ENCODE results near the gene CGB1.
A peak's percentile ranks its signal among the peaks of the same experiment; 100 is the strongest.
"Not testable (repeated sequence)": the region's sequence is repeated elsewhere in the genome, so short reads cannot be mapped to it uniquely, and the experiment has no call there.

The CGB1 gene

GRCh38 chr19:49020931-49021895 lies 15.5 kb downstream of the CGB1 start:
- peak; percentile 74 for DNase-seq (ENCODE audit: low spot score)

- DNase-seq (ENCODE audit: low spot score), result peak; percentile 47
Observed at GRCh38 chr19:49020342-49020741, 16.4 kb downstream of the CGB1 start.

- DNase-seq (ENCODE audit: low spot score), result peak; percentile 79
Observed at GRCh38 chr19:49019242-49019932, 17.3 kb downstream of the CGB1 start.

GRCh38 chr19:49018388-49019241 lies 18.1 kb downstream of the CGB1 start:
- DNase-seq (ENCODE audit: low spot score), result not testable (repeated sequence)

GRCh38 chr19:49017666-49018351 lies 18.9 kb downstream of the CGB1 start:
- DNase-seq (ENCODE audit: low spot score), result peak; percentile 83

- DNase-seq (ENCODE audit: low spot score), result no peak
Observed at GRCh38 chr19:49017041-49017665, 19.5 kb downstream of the CGB1 start, which contains the start of gene LHB. Gene LHB, minus strand, starts transcription at chr19:49017091. Its CDS starts 10 bp downstream, at chr19:49017081.

- DNase-seq (ENCODE audit: low spot score), result no peak
Observed at GRCh38 chr19:49016067-49016839, 20.4 kb downstream of the CGB1 start.

GRCh38 chr19:49014870-49015255 lies 21.8 kb downstream of the CGB1 start:
- no peak for DNase-seq (ENCODE audit: low spot score)

GRCh38 chr19:49014123-49014869 lies 22.4 kb downstream of the CGB1 start:
- DNase-seq (ENCODE audit: low spot score), result no peak

GRCh38 chr19:49011194-49011593 lies 25.5 kb downstream of the CGB1 start:
- DNase-seq (ENCODE audit: low spot score), result no peak

GRCh38 chr19:49010453-49010852 lies 26.2 kb downstream of the CGB1 start:
- DNase-seq (ENCODE audit: low spot score), result no peak

GRCh38 chr19:49009828-49010227 lies 26.9 kb downstream of the CGB1 start:
- DNase-seq (ENCODE audit: low spot score), result no peak

GRCh38 chr19:49006905-49007304 lies 29.8 kb downstream of the CGB1 start:
- DNase-seq (ENCODE audit: low spot score), result no peak

GRCh38 chr19:49004964-49005614 lies 31.6 kb downstream of the CGB1 start:
- no peak for DNase-seq (ENCODE audit: low spot score)

GRCh38 chr19:49004133-49004532 lies 32.6 kb downstream of the CGB1 start:
- DNase-seq (ENCODE audit: low spot score), result no peak

- DNase-seq (ENCODE audit: low spot score), result peak; percentile 65
Observed at GRCh38 chr19:48999481-49000325, 37.0 kb downstream of the CGB1 start.

GRCh38 chr19:48997972-48998371 lies 38.7 kb downstream of the CGB1 start:
- peak; percentile 55 for DNase-seq (ENCODE audit: low spot score)

GRCh38 chr19:48994035-48994386 lies 42.7 kb downstream of the CGB1 start:
- DNase-seq (ENCODE audit: low spot score), result no peak
